Head of caudate nucleus (tissue), 42 donors: ENCODE measurements around the gene PLCXD1.
"Not testable (repeated sequence)": the region's sequence is repeated elsewhere in the genome, so short reads cannot be mapped to it uniquely, and the experiment has no call there.

Source experiments
- DNase-seq, 42 donors: peaks; one replicate each; pipeline versions ENCODE4 v3.0.0 to v3.0.0-alpha.2; 2020 to 2021; ENCODE audit warnings: mixed read lengths in 7 of 42
- intact Hi-C: fragments of 100-400 bp; cut with DNase I; formaldehyde crosslinking; loops from one replicate; pipeline ENCODE4 v1.15.0; 2022

PLCXD1 gene, protein sequence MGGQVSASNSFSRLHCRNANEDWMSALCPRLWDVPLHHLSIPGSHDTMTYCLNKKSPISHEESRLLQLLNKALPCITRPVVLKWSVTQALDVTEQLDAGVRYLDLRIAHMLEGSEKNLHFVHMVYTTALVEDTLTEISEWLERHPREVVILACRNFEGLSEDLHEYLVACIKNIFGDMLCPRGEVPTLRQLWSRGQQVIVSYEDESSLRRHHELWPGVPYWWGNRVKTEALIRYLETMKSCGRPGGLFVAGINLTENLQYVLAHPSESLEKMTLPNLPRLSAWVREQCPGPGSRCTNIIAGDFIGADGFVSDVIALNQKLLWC

DNA sequence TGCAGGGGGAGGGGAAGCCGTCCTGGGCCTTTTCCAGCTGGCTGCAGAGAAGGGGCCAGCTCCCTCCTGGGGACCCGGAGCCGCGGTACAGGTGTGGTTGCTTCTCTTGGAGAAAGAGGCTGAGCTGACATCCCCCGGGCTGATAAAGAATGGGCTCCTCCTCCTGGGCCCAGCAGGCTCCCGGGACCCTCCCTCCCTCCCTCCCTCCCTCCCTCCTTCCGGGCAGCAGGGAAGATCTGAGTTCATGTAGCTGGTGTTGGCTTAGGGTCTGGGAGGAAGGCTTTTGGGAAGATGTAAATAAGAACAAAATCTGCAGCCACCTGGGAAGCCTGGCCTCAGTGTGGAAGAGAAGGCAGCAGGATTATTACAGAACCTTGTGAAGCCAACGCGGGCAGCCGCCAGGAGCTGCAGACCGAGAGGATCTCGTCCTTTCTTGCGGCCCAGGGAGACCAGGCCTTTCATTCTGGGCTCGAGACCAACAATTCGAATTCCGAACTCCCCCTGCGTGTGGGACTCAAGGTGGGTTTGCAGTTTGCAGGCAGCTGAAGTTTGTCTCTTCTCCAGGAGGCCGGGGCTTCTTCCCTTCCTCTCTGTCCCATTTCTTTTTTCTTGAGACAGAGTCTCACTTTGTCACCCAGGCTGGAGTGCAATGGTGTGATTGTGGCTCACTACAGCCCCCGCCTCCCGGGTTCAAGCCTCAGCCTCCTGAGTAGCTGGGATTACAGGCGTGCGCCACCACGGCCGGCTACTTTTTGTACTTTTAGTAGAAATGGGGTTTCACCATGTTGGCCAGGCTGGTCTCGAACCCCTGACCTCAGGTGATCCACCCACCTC, at the start of gene PLCXD1:
TSS of gene PLCXD1 (plus strand) at position 216 of the 834 bp plus-strand sequence. CDS start 2,807 bp downstream, outside the sequence.
- intact Hi-C loops = no loop called here
- peak in 27 of 42 donors; percentile 9 to 73 (median 30) for DNase-seq

DNA sequence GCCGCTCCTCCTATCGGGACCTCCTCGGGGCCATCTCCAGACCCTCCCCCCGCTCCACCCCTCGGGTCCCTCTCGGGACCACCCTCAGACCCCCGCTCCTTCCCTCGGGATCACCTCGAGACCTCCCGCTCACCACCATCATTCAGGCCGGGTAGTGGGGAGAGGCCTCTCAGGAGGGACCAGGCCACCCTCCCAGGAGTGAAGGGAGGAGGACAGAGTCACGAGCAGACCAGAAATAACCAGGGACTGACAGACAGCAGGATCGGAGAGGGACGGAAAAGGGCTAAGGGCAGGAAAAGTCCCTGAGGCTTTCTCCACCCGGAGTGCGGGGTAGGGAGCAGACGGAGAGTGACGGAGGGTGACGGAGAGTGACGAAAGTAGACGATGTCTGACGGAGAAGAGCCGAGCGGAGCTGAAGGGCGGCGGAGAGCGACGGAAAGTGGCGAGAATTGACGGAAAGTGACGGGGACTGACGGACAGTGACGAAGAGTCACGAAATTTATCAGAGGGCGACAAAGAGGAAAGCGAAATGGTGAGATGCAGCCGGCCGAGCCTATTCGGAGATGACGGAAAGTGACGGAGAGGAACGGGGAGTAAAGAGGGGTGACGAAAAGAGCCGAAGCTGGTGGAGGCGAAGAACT, 49.4 kb upstream of the PLCXD1 start:
- DNase-seq, intact Hi-C loops: not testable (repeated sequence)

- intact Hi-C loops = not testable (repeated sequence)
Measured at GRCh38 chrX:232278-232655, 48.9 kb upstream of the PLCXD1 start.

DNA sequence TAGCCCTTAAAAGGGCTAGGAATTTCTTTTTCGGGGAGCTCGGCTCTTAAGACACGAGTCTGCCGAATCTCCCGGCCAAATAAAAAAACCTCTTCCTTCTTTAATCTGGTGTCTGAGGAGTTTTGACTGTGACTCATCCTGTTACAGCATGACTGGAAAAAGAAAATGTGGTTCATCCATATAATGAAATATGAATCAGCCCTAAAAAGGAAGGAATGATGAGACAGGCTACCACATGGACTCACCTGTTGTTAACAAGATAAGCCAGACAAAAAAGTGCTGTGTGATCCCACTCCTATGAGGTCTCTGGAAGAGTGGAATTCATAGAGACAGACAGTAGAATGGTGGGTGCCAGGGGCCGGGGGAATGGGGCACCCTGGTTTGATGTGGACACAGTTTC, 45.0 kb upstream of the PLCXD1 start:
- intact Hi-C loops, DNase-seq: not testable (repeated sequence)

More at GRCh38 chrX:232278-232655, 48.9 kb upstream of the PLCXD1 start:
- not testable (repeated sequence) for DNase-seq

GRCh38 chrX:250965-251364, 30.2 kb upstream of the PLCXD1 start:
- peak in 2 of 42 donors; percentile 3 to 14 for DNase-seq
- intact Hi-C loops = no loop called here

GRCh38 chrX:251396-252243, 29.6 kb upstream of the PLCXD1 start:
- peak in 3 of 42 donors; percentile 3 to 19 (median 14) for DNase-seq
- intact Hi-C loops = not testable (repeated sequence)

DNA sequence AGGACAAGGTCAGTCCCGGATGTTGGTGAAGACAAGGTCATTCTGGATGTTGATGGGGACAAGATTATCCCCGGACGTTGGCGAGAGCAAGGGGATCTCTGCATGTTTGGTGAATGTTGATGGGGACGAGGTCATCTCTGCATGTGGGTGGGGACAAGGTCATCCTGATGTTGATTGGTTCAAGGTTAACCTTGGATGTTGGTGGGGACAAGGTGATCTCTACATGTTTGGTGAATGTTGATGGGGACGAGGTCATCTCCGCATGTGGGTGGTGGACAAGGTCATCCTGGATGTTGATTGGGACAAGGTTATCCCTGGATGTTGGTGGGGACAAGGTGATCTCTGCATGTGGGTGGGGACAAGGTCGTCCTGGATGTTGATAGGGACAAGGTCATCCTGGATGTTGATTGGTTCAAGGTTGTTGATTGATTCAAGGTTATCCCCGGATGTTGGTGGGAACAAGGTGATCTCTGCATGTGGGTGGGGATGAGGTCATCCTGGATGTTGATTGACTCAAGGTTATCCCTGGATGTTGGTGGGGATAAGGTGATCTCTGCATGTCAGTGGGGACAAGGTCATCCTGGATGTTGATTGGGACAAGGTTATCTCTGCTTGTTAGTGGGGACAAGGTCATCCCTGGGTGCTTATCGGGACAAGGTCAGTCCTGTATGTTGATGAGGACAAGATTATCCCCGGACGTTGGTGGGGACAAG, 28.8 kb upstream of the PLCXD1 start:
- peak in 2 of 42 donors; percentile 13 to 31 for DNase-seq
- intact Hi-C loops = no loop called here

DNA sequence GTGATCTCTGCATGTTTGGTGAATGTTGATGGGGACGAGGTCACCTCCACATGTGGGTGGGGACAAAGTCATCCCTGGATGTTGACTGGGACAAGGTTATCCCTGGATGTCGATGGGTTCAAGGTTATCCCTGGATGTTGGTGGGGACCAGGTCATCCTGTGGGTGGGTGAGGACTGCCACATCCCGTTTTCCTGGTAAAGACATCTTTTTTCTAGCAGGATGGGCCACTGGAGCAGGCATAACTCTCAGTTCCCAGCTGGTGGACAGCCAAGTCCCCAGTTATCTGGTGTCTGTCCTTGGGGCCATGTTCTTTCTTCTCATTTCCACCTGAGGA, 28.3 kb upstream of the PLCXD1 start:
- intact Hi-C loops = no loop called here

GRCh38 chrX:253451-254297, 27.5 kb upstream of the PLCXD1 start:
- DNase-seq = peak in 5 of 42 donors; percentile 1 to 21 (median 14)
- intact Hi-C loops = no loop called here

More for the DNA sequence above, 28.3 kb upstream of the PLCXD1 start:
- no peak for DNase-seq

DNA sequence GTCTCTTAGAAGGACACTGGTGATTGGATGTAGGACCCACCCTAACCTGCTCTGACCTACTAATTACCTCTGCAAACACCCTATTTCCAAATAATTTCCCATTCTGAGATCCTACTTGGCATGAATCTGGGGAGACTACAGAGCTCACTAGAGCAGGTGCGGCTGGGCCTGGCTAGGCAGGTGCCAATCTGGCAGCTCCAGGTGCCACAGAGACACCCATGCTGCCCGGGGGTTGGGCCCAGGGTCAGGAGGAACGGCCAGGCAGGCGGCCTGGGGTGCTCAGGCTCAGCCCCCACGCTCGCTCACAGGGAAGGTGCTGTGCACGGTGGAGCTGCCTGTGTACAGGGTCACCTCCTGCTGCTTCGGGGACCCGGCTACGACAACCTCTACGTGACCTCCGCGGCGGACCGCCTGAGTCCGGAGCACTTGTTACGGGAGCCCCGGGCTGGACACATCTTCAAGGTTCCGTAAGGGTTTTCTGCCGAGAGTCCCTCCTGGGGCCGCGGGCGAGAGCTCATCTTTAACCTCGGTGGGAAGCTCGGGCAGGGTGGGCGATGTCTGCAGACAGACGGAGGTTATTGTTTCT, 26.5 kb upstream of the PLCXD1 start:
- intact Hi-C loops = no loop called here
- DNase-seq = peak in 11 of 42 donors; percentile 0 to 42 (median 9)

DNA sequence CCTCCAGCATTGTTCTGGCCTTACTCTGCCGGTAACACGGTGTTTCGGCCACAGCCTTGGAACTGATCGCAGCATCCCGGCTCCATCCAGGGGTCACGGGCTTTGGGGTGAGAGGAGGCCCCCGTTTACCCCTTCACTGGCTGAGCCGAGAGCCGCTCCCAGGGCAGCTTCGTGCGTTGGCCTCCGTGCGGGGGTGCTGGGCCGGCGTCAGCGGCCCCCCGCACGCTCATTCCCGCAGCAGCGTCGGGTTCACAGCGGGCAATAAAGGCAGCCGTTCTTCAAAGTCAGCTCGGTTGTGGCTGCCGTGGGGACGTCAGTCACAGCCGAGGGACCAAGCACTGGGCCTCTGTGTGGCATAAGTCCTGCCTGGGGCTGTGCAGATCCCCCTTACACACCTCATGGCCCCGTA, 25.3 kb upstream of the PLCXD1 start:
- intact Hi-C loops = no loop called here
- DNase-seq = peak in 4 of 42 donors; percentile 4 to 30 (median 19)

DNA sequence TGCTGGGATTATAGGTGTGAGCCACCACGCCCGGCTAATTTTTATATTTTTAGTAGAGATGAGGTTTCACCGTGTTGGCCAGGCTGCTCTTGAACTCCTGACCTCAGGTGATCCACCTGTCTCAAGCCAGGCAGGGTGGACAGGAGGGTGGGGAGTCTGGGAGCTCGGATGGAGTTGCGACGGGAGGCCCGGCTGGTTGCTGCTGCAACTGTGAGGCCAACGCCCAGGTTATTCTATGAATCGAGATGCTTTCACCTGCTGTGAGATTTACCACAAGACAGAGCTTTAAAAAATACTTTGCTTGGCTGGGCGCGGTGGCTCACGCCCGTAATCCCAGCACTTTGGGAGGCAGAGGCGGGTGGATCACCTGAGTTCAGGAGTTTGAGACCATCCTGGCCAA, 24.1 kb upstream of the PLCXD1 start:
- intact Hi-C loops = not testable (repeated sequence)
- DNase-seq = peak in 4 of 42 donors; percentile 1 to 34 (median 24)

DNA sequence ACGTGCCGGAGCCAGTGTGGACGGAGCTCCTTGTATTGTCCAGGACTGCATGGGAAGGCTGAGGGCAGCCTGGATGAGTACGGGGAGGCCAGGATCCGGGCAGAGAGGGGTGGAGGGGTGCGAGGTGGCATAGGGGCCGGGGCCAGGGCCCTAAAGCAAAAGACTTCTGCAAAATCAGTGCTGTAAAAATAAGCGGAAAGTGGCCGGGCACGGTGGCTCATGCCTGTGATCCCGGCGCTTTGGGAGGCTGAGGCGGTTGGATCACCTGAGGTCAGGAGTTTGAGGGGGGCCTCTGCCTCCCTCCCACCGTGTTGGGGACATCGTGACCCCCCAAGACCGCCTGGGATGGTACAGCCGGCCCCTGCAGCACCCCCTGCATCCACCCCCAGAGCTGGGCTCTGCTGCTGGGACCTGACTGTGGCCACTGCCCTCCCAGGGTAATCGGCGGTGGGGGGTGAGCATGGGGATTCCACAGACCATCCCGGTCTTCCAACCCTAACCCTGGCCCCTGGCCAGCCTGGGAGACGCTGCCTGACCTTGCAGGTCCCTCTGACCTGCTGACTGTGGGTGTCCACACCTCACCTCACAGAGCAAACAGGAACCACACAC, 23.4 kb upstream of the PLCXD1 start:
- intact Hi-C loops = no loop called here
- peak in 8 of 42 donors; percentile 0 to 35 (median 11) for DNase-seq

DNA sequence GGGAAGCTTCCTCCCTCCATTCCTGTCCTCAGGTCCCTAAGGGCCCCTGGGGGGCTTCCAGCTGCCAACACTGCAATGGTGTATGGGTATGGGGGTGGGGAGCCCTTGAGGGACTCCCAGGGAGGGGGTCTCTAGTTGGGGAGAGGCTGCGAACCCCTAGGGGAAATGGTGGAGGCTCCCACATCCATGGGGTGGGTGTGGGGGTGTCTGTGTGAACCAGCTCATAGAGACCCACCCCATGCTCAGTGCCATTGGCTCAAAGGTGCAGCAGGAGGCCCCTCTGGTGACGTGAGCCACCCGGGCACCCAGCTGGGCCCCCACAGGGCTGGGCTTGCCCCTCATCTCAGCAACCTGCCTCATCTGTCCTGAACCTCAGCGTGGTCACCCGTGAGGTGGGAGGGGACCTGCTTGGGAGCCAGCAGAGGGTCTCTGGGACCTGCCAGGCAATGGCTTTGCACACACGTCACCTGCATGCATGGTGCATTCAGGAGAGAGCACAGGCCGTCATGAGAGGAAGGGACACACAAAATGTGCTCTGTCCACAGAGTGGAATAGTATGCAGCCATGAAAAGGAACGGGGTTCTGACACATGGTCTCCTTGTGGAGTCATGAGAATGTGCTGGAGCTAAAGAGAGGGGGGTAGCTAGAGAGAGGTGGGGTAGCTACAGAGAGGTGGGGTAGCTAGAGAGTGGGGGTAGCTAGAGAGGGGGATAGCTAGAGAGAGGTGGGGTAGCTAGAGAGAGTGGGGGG, 22.7 kb upstream of the PLCXD1 start:
- peak in 2 of 42 donors; percentile 1 to 10 for DNase-seq
- intact Hi-C loops = no loop called here

GRCh38 chrX:259692-260355, 21.4 kb upstream of the PLCXD1 start:
- intact Hi-C loops = no loop called here
- DNase-seq = peak in 9 of 42 donors; percentile 0 to 40 (median 11)
